ENCODE data around the gene PAN2. TPM values are rescaled to one million over a fixed set of nuclear protein-coding genes. Genes with fewer than 3 reads are reported as not detected.
"Not testable (repeated sequence)": the region's sequence is repeated elsewhere in the genome, so short reads cannot be mapped to it uniquely, and the experiment has no call there.

PAN2 gene
- total RNA-seq = 21.4 TPM

GRCh38 chr12:56333679-56334489, at the start of gene PAN2:
TSS of gene PAN2 (minus strand) at chr12:56334000. CDS start at chr12:56333094, 906 bp downstream.
- peak; percentile 97 for ATAC-seq

- no peak for ATAC-seq
These were observed 48.8 kb upstream of the PAN2 start for GRCh38 chr12:56382611-56383010.

GRCh38 chr12:56377989-56378316, 44.2 kb upstream of the PAN2 start:
- ATAC-seq = no peak

GRCh38 chr12:56377310-56377988, 43.6 kb upstream of the PAN2 start:
- ATAC-seq = peak; percentile 45

GRCh38 chr12:56375598-56376434, 42.0 kb upstream of the PAN2 start:
- ATAC-seq = no peak

GRCh38 chr12:56374726-56375597, 41.2 kb upstream of the PAN2 start:
- ATAC-seq = no peak

GRCh38 chr12:56373515-56373914, 39.7 kb upstream of the PAN2 start:
- no peak for ATAC-seq

GRCh38 chr12:56366948-56367347, 33.1 kb upstream of the PAN2 start:
- ATAC-seq = no peak

GRCh38 chr12:56362130-56363059, 28.6 kb upstream of the PAN2 start, which contains the start of gene APOF:
TSS of gene APOF (minus strand) at chr12:56362857. CDS start at chr12:56362745, 112 bp downstream.
- no peak for ATAC-seq

- no peak for ATAC-seq
These were observed 27.8 kb upstream of the PAN2 start for GRCh38 chr12:56361487-56362129.

- peak; percentile 99 for ATAC-seq
These were observed 26.3 kb upstream of the PAN2 start, which contains the start of gene STAT2 for GRCh38 chr12:56359851-56360767. TSS of gene STAT2 (minus strand) at chr12:56360107. CDS start at chr12:56356571, 3,536 bp downstream.

- no peak for ATAC-seq
These were observed 25.2 kb upstream of the PAN2 start for GRCh38 chr12:56358836-56359532.

- no peak for ATAC-seq
These were observed 17.5 kb upstream of the PAN2 start for GRCh38 chr12:56351325-56351724.

- ATAC-seq = no peak
These were observed 16.9 kb upstream of the PAN2 start for GRCh38 chr12:56350662-56351061.

- no peak for ATAC-seq
These were observed 15.0 kb upstream of the PAN2 start for GRCh38 chr12:56348776-56349175.

- not testable (repeated sequence) for ATAC-seq
These were observed 13.5 kb upstream of the PAN2 start for GRCh38 chr12:56347255-56347654.

- ATAC-seq = no peak
These were observed 12.9 kb upstream of the PAN2 start for GRCh38 chr12:56346675-56347074.

- not testable (repeated sequence) for ATAC-seq
These were observed 8.5 kb upstream of the PAN2 start for GRCh38 chr12:56342290-56342689.

Data from esophagus mucosa (tissue), 1 donor.